Left ventricle myocardium inferior (tissue), 1 donor: ENCODE measurements around the gene BRICD5. TPM values are rescaled to one million over a fixed set of nuclear protein-coding genes. Genes with fewer than 3 reads are reported as not detected.

Experiments used
- DNase-seq: peaks from one replicate; pipeline ENCODE4 v3.0.0-alpha.2; 2020
- H3K27ac ChIP-seq: fragments of 200-600 bp; replicated peaks from 2 replicates; pipeline ENCODE4 v1.8.0; 2021
- H3K27me3 ChIP-seq: fragments of 200-600 bp; 2 replicates; pipeline ENCODE4 v1.8.0; 2021; ENCODE audit warnings: low read depth
- H3K36me3 ChIP-seq: fragments of 200-600 bp; 2 replicates; pipeline ENCODE4 v1.8.0; 2021
- H3K4me1 ChIP-seq: fragments of 200-600 bp; 2 replicates; pipeline ENCODE4 v1.8.0; 2021
- H3K4me3 ChIP-seq: fragments of 200-600 bp; 2 replicates; pipeline ENCODE4 v1.8.0; 2021; ENCODE audit warnings: mild to moderate bottlenecking, moderate library complexity
- H3K9me3 ChIP-seq: fragments of 200-600 bp; replicated peaks from 2 replicates; pipeline ENCODE4 v1.8.0; 2021
- intact Hi-C: fragments of 100-400 bp; cut with micrococcal nuclease; formaldehyde crosslinking; loops from one replicate; pipeline ENCODE4 v1.11.0; 2022
- total RNA-seq: library from RNA; stranded (reverse); fragmentation: NEBNext Ultra II Directional; extraction: Animal tissue kit (Norgen Biotek cat#: 25700); gene quantifications from one replicate; pipeline ENCODE4 v1.2.1, GENCODE V29; 2021
- TF ChIP-seq, protein P1 (sequence below): fragments of 200-600 bp; IDR thresholded peaks from 2 replicates; pipeline ENCODE4 v1.8.0; 2021; ENCODE audit warnings: antibody characterized with exemption, mild to moderate bottlenecking, borderline replicate concordance
- donor health status: DM: no; HTN: yes; CAD: no; lungs with severe emphysema.

BRICD5 gene
- total RNA-seq, 1 donor from 2014 or later, result 10.9 TPM

DNA sequence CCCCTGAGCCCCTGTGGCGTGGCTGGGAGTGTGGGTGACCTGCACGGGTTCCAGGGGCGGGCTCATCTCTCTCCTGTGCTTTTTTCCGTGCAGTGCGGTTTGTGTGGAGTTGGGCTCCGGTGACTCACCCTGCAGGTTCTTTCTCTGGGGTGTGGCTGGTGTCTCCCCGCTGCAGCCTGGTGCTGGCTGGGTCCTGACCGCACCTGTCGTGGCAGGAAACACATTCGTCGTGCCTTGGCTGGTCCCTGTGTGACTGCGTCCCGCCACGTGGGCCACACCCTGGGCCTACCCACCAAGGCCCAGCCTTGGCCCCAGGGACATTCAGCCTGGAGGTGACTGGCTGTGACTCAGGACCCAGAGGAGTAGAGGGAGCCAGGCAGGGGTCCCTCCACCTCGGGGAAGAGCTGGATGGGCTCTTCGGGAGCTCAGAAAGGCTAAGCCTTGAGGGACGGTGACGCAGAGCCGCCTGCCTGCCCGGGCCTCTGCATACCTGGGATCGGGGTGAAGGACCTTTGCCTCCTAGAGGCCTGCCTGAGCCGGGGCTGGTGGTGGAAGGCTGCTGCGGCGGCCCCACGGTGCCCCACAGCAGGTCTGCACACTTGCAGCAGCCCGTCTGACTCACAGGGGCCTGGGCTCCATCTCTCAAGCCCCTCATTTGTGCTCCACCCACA lies 47.3 kb downstream of the BRICD5 start:
- no peak overlapping the region for H3K27ac ChIP-seq
- DNase-seq, result no peak
- intact Hi-C loops, result no loop called here
- peaks cover 23% of the 10 kb centered on the region for H3K36me3 ChIP-seq
- H3K9me3 ChIP-seq, result no peaks in the 10 kb centered on the region
- no peak overlapping the region for H3K4me3 ChIP-seq
- no peaks in the 10 kb centered on the region for H3K27me3 ChIP-seq
- H3K4me1 ChIP-seq, result peaks cover 31% of the 10 kb centered on the region
- TF ChIP-seq, protein P1, sequence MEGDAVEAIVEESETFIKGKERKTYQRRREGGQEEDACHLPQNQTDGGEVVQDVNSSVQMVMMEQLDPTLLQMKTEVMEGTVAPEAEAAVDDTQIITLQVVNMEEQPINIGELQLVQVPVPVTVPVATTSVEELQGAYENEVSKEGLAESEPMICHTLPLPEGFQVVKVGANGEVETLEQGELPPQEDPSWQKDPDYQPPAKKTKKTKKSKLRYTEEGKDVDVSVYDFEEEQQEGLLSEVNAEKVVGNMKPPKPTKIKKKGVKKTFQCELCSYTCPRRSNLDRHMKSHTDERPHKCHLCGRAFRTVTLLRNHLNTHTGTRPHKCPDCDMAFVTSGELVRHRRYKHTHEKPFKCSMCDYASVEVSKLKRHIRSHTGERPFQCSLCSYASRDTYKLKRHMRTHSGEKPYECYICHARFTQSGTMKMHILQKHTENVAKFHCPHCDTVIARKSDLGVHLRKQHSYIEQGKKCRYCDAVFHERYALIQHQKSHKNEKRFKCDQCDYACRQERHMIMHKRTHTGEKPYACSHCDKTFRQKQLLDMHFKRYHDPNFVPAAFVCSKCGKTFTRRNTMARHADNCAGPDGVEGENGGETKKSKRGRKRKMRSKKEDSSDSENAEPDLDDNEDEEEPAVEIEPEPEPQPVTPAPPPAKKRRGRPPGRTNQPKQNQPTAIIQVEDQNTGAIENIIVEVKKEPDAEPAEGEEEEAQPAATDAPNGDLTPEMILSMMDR, result no peak

DNA sequence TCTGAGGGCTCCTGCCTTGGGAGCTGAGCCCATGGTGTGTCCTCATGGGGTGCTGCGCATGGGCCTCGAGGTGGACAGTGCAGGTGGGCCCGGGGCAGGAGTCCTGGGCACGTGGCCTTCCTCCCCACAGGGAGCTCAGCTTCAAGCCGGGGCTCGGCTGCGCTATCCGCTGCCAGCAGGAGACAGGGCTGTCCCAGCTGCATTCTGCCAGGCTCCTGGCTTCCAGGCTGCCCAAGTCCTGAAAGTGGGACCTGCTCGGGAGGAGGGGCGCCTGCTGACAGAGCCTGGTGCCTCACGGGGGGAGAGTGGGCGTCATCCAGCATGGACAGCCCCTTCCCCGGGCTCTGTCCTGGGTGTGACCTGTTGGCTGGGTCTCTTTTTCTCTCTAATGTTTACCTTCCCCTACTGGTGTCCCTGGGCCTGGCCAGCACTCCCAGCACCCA lies 48.0 kb downstream of the BRICD5 start:
- intact Hi-C loops, result no loop called here
- Histone ChIP-seq H3K27me3 (no peaks in the 10 kb centered on the region), H3K4me3 (no peak overlapping the region), H3K9me3 (no peaks in the 10 kb centered on the region), H3K36me3 (peaks cover 20% of the 10 kb centered on the region), H3K27ac (no peak overlapping the region), H3K4me1 (peaks cover 37% of the 10 kb centered on the region)
- DNase-seq, result no peak
- TF ChIP-seq, protein P1, result no peak

DNA sequence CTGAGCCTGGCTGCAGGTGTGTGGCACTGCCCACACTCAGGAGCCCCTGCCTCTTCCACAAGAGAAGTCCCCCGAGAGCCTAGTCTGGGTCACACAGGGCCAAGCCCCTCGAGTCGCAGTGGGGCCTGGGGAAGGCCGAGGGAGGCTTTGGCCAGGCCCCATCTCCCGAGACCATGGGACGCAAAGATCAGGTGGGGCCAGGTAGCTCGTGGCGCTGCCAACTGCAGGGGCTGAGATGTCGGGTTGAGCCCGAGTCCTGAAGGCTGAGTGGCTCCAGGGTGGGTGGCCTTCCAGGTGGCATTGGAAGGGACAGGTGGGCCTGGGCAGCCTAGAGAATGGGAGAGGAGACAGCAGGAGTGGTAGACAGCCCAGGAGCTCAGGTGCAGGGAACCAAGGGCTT lies 48.8 kb downstream of the BRICD5 start:
- Histone ChIP-seq H3K9me3 (no peaks in the 10 kb centered on the region), H3K4me1 (peaks cover 45% of the 10 kb centered on the region), H3K36me3 (peaks cover 13% of the 10 kb centered on the region), H3K4me3 (no peak overlapping the region), H3K27ac (peak overlapping the region; percentile 67), H3K27me3 (no peaks in the 10 kb centered on the region)
- TF ChIP-seq, protein P1, result no peak
- intact Hi-C loops, result no loop called here
- DNase-seq, result no peak

DNA sequence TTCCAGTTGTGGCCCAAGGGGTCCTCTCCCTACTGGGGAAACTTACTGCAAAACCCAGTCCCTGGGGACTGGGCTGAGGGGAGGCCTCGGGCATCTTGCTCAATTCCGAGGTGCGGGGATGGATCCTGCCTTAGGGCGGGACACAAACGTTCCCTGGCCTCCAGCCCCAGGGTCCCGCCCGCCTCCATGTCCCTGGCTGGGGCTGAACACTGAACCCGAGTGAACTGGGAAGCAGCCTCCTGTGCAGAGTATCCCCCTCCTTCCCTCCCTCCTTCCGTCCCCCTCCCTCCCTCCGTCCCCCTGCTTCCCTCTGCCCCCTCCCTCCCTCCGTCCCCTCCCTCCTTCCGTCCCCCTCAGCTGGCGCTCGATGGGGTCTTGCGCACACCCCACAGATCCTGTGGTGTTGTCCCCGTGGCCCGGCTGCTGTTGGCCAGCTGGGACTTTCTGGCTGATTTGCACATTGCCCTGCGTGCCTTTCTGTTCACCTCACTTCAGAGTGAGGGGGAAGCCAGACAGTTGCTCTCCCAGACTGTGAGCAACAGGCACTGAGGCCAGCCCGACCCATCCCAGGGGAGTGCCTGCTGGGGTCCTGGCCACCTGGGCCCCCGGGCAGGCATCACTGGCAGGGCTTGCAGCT lies 49.6 kb downstream of the BRICD5 start:
- Histone ChIP-seq H3K4me1 (peaks cover 54% of the 10 kb centered on the region), H3K4me3 (peak overlapping the region; percentile 11), H3K36me3 (peaks cover 5% of the 10 kb centered on the region), H3K27ac (peak overlapping the region; percentile 67), H3K27me3 (no peaks in the 10 kb centered on the region), H3K9me3 (no peaks in the 10 kb centered on the region)
- peak; percentile 58 for DNase-seq
- TF ChIP-seq, protein P1, result no peak
- intact Hi-C loops, result no loop called here

Other genes starting within 250 kb of the BRICD5 start
- 753 TPM for gene RPS2, start 246.0 kb downstream of the BRICD5 start, total RNA-seq
- not detected for gene RNF151, start 244.0 kb downstream of the BRICD5 start, total RNA-seq
- gene TBL3, start 238.8 kb downstream of the BRICD5 start, total RNA-seq, result 22.6 TPM
- not detected for gene NOXO1, start 229.4 kb downstream of the BRICD5 start, total RNA-seq
- 23.3 TPM for gene GFER, start 226.7 kb downstream of the BRICD5 start, total RNA-seq
- 0.38 TPM for gene SYNGR3, start 220.9 kb downstream of the BRICD5 start, total RNA-seq
- 14.5 TPM for gene ZNF598, start 201.0 kb downstream of the BRICD5 start, total RNA-seq
- not detected for gene NPW, start 191.1 kb downstream of the BRICD5 start, total RNA-seq
- gene NHERF2, start 184.0 kb downstream of the BRICD5 start, total RNA-seq, result 221 TPM
- 21.7 TPM for gene NTHL1, start 163.0 kb downstream of the BRICD5 start, total RNA-seq
- gene TSC2, start 162.9 kb downstream of the BRICD5 start, total RNA-seq, result 80.1 TPM
- 83.9 TPM for gene PKD1, start 75.0 kb downstream of the BRICD5 start, total RNA-seq
- gene RAB26, start 62.2 kb downstream of the BRICD5 start, total RNA-seq, result 1.7 TPM
- 26.0 TPM for gene TRAF7, start 55.1 kb downstream of the BRICD5 start, total RNA-seq
- 4.0 TPM for gene CASKIN1, start 14.3 kb downstream of the BRICD5 start, total RNA-seq
- 27.3 TPM for gene MLST8, start 5.4 kb downstream of the BRICD5 start, total RNA-seq
- 34.1 TPM for gene PGP, start 4.0 kb upstream of the BRICD5 start, total RNA-seq
- gene E4F1, start 12.7 kb upstream of the BRICD5 start, total RNA-seq, result 13.5 TPM
- 0.47 TPM for gene DNASE1L2, start 25.6 kb upstream of the BRICD5 start, total RNA-seq
- gene ECI1, start 40.7 kb upstream of the BRICD5 start, total RNA-seq, result 165 TPM
- gene RNPS1, start 57.3 kb upstream of the BRICD5 start, total RNA-seq, result 106 TPM
- 6.9 TPM for gene ABCA3, start 129.9 kb upstream of the BRICD5 start, total RNA-seq
- 0.96 TPM for gene CCNF, start 218.6 kb upstream of the BRICD5 start, total RNA-seq
- gene TEDC2, start 249.2 kb upstream of the BRICD5 start, total RNA-seq, result 1.3 TPM